ENCODE data around the gene ZBTB40. TPM values are rescaled to one million over a fixed set of nuclear protein-coding genes. Genes with fewer than 3 reads are reported as not detected.

ZBTB40 gene
- total and polyA plus RNA-seq, 10 donors = 4.4 to 40.2 (median 30.2) TPM

GRCh38 chr1:22566161-22566560 lies 114.5 kb downstream of the ZBTB40 start:
- no peak for DNase-seq
- 76 to 87% (median 81%) methylated on average over 14 of the region's 14 CpGs for WGBS, 5 donors

GRCh38 chr1:22567197-22567596 lies 115.5 kb downstream of the ZBTB40 start:
- intact Hi-C loops (cut with DNase I; ENCODE audit: low total_unique reads) = no loop called here
- DNase-seq = no peak
- WGBS, 5 donors = 33 to 50% (median 48%) methylated on average over 9 to 14 of the region's 14 CpGs
- Histone ChIP-seq H3K9me3 (no peaks in the 10 kb centered on the region), H3K4me3 (no peak overlapping the region), H3K36me3 (no peaks in the 10 kb centered on the region), H3K27ac (no peak overlapping the region), H3K4me1 (peaks cover 0 to 12% (median 2%) of the 10 kb centered on the region in 6 donors), H3K27me3 (replicated peaks in 1 of 7) (peaks cover 0 to 54% (median 15%) of the 10 kb centered on the region in 7 donors)
- TF ChIP-seq POLR2AphosphoS5 (IDR thresholded peaks at IDR 0.05) (no peak), POLR2A (IDR thresholded peaks at IDR 0.05) (no peak), CTCF (IDR thresholded peaks at IDR 0.05 in 8 of 11, conservative IDR thresholded peaks at IDR 0.05 in 3 of 11) (no peak)

More at GRCh38 chr1:22566161-22566560, 114.5 kb downstream of the ZBTB40 start:
- no peak overlapping the region for H3K4me3 ChIP-seq
- intact Hi-C loops (cut with DNase I; ENCODE audit: low total_unique reads) = no loop called here
- no peak for TF ChIP-seq POLR2AphosphoS5 (IDR thresholded peaks at IDR 0.05)
- TF ChIP-seq POLR2A (IDR thresholded peaks at IDR 0.05) = no peak
- TF ChIP-seq CTCF (IDR thresholded peaks at IDR 0.05 in 8 of 11, conservative IDR thresholded peaks at IDR 0.05 in 3 of 11) = no peak
- no peak overlapping the region for H3K27ac ChIP-seq
- H3K9me3 ChIP-seq = no peaks in the 10 kb centered on the region
- H3K4me1 ChIP-seq = peaks cover 0 to 12% (median 2%) of the 10 kb centered on the region in 6 donors
- H3K27me3 ChIP-seq (replicated peaks in 1 of 7) = peaks cover 0 to 62% (median 20%) of the 10 kb centered on the region in 7 donors
- no peaks in the 10 kb centered on the region for H3K36me3 ChIP-seq

DNA sequence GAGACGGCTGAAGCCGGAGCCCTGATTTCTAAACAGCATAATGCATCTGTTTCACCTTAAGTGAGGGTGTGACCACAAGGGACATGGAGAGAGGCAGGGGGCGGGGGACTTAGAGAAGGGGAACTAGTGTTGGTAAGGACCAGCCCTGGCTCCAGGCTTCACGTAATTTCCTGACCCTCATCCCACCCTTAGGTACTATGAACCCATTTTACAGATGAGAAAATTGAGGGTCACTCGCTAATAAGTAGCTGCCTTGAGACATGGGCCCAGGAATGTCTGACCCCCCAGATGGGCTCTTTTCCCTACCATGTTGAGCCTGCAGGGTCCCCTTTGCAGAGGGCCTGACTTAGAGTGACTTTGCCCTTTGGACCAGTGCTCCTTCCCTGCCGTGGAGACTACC lies 116.3 kb downstream of the ZBTB40 start:
- no peaks in the 10 kb centered on the region for H3K36me3 ChIP-seq
- 61 to 78% (median 75%) methylated on average over 6 of the region's 6 CpGs for WGBS, 5 donors
- H3K4me1 ChIP-seq = peaks cover 0 to 7% (median under 1%) of the 10 kb centered on the region in 6 donors
- H3K27me3 ChIP-seq (replicated peaks in 1 of 7) = peaks cover 0 to 54% (median 7%) of the 10 kb centered on the region in 7 donors
- TF ChIP-seq POLR2A (IDR thresholded peaks at IDR 0.05) = no peak
- TF ChIP-seq POLR2AphosphoS5 (IDR thresholded peaks at IDR 0.05) = no peak
- TF ChIP-seq CTCF (IDR thresholded peaks at IDR 0.05 in 8 of 11, conservative IDR thresholded peaks at IDR 0.05 in 3 of 11) = no peak
- H3K27ac ChIP-seq = no peak overlapping the region
- H3K4me3 ChIP-seq = no peak overlapping the region
- no peak for DNase-seq
- H3K9me3 ChIP-seq = no peaks in the 10 kb centered on the region
- intact Hi-C loops (cut with DNase I; ENCODE audit: low total_unique reads) = no loop called here

GRCh38 chr1:22569269-22569668 lies 117.6 kb downstream of the ZBTB40 start:
- H3K27ac ChIP-seq = no peak overlapping the region
- no peaks in the 10 kb centered on the region for H3K36me3 ChIP-seq
- intact Hi-C loops (cut with DNase I; ENCODE audit: low total_unique reads) = no loop called here
- H3K4me3 ChIP-seq = no peak overlapping the region
- no peak for TF ChIP-seq POLR2AphosphoS5 (IDR thresholded peaks at IDR 0.05)
- 76 to 91% (median 84%) methylated on average over 7 of the region's 7 CpGs for WGBS, 5 donors
- no peak for DNase-seq
- peaks cover 0 to 55% (median 10%) of the 10 kb centered on the region in 7 donors for H3K27me3 ChIP-seq (replicated peaks in 1 of 7)
- H3K4me1 ChIP-seq = no peaks in the 10 kb centered on the region
- H3K9me3 ChIP-seq = no peaks in the 10 kb centered on the region

All from spleen (tissue), 11 donors.